ENCODE data around the gene ARHGEF40. TPM values are rescaled to one million over a fixed set of nuclear protein-coding genes. Genes with fewer than 3 reads are reported as not detected.
A peak's percentile ranks its signal among the peaks of the same experiment; 100 is the strongest.

The ARHGEF40 gene
- total and polyA plus RNA-seq, 7 donors, result 6.8 to 18.7 (median 10.1) TPM

- peak overlapping the region; percentile 94 for H3K4me3 ChIP-seq
Observed at GRCh38 chr14:21102521-21103410, 32.7 kb downstream of the ARHGEF40 start.

GRCh38 chr14:21103411-21103709 is 33.3 kb downstream of the ARHGEF40 start:
- Histone ChIP-seq H3K9me3 (no peaks in the 10 kb centered on the region), H3K36me3 (ENCODE audit: insufficient read depth in 1 of 2, low read depth in 1 of 2) (no peaks in the 10 kb centered on the region), H3K4me3 (peak overlapping the region; percentile 94), H3K4me1 (peaks cover 40% of the 10 kb centered on the region), H3K27me3 (ENCODE audit: insufficient read depth in 3 of 3, low read length in 2 of 3) (no peaks in the 10 kb centered on the region), H3K27ac (peak overlapping the region; percentile 100)
- WGBS, 3 donors, result 0 to 1% (median 1%) methylated on average over 9 of the region's 9 CpGs
- ATAC-seq, result no peak
- TF ChIP-seq CTCF (IDR thresholded peaks at IDR 0.05), result no peak
- intact Hi-C loops (cut with DNase I), result loop anchor here (5.0 to 10.0 kb wide), 3 partner anchors 36 to 641 kb away; partner anchors contain the start of genes ANG (in 1 of the 2), PIP4P1 (in 1 of the 2) and RNASE4 (in 1 of the 2)
- DNase-seq, result no peak

More at GRCh38 chr14:21102521-21103410, 32.7 kb downstream of the ARHGEF40 start:
- no peaks in the 10 kb centered on the region for H3K27me3 ChIP-seq (ENCODE audit: insufficient read depth in 3 of 3, low read length in 2 of 3)
- DNase-seq (no peak), ATAC-seq (no peak)
- H3K4me1 ChIP-seq, result peaks cover 40% of the 10 kb centered on the region
- peak overlapping the region; percentile 100 for H3K27ac ChIP-seq
- WGBS, 3 donors, result 22 to 27% (median 25%) methylated on average over 9 of the region's 9 CpGs
- H3K9me3 ChIP-seq, result no peaks in the 10 kb centered on the region
- intact Hi-C loops (cut with DNase I), result loop anchor here (5.0 to 10.0 kb wide), 3 partner anchors 35 to 640 kb away; partner anchors contain the start of genes ANG (in 1 of the 2), PIP4P1 (in 1 of the 2) and RNASE4 (in 1 of the 2)
- no peak for TF ChIP-seq CTCF (IDR thresholded peaks at IDR 0.05)
- H3K36me3 ChIP-seq (ENCODE audit: insufficient read depth in 1 of 2, low read depth in 1 of 2), result no peaks in the 10 kb centered on the region

- Histone ChIP-seq H3K27ac (peak overlapping the region; percentile 100), H3K27me3 (ENCODE audit: insufficient read depth in 3 of 3, low read length in 2 of 3) (no peaks in the 10 kb centered on the region), H3K4me3 (peak overlapping the region; percentile 94), H3K9me3 (no peaks in the 10 kb centered on the region), H3K36me3 (ENCODE audit: insufficient read depth in 1 of 2, low read depth in 1 of 2) (no peaks in the 10 kb centered on the region), H3K4me1 (peaks cover 38% of the 10 kb centered on the region)
- peak; percentile 96 to 98 for DNase-seq
- intact Hi-C loops (cut with DNase I), result loop anchor here (1.0 to 10.0 kb wide), 5 partner anchors 34 to 642 kb away; partner anchors contain the start of genes ANG (in 1 of the 2), ARHGEF40 (in 1 of the 2), PIP4P1 (in 1 of the 2) and RNASE4 (in 1 of the 2)
- ATAC-seq, result peak; percentile 93 to 97 (median 96)
- TF ChIP-seq CTCF (IDR thresholded peaks at IDR 0.05), result peak; percentile 77
- WGBS, 3 donors, result 0% methylated on average over 54 to 62 of the region's 62 CpGs
Observed at GRCh38 chr14:21103710-21104447, 33.8 kb downstream of the ARHGEF40 start.

- WGBS, 3 donors, result 3 to 4% (median 4%) methylated on average over 8 of the region's 8 CpGs
- H3K27me3 ChIP-seq (ENCODE audit: insufficient read depth in 3 of 3, low read length in 2 of 3), result no peaks in the 10 kb centered on the region
- peaks cover 31% of the 10 kb centered on the region for H3K4me1 ChIP-seq
- H3K36me3 ChIP-seq (ENCODE audit: insufficient read depth in 1 of 2, low read depth in 1 of 2), result no peaks in the 10 kb centered on the region
- ATAC-seq, result peak; percentile 74 to 83 (median 78)
- peak overlapping the region; percentile 100 for H3K27ac ChIP-seq
- intact Hi-C loops (cut with DNase I), result loop anchor here (1.0 to 10.0 kb wide), 6 partner anchors 34 to 642 kb away; partner anchors contain the start of genes ANG (in 1 of the 2), ARHGEF40 (in 1 of the 2), PIP4P1 (in 1 of the 2) and RNASE4 (in 1 of the 2)
- peak; percentile 96 for TF ChIP-seq CTCF (IDR thresholded peaks at IDR 0.05)
- peak overlapping the region; percentile 94 for H3K4me3 ChIP-seq
- peak; percentile 77 to 88 for DNase-seq
- H3K9me3 ChIP-seq, result no peaks in the 10 kb centered on the region
Observed at GRCh38 chr14:21104448-21105060, 34.5 kb downstream of the ARHGEF40 start.
